ENCODE measurements around the gene TUBB4A.
"Not testable (repeated sequence)": the region's sequence is repeated elsewhere in the genome, so short reads cannot be mapped to it uniquely, and the experiment has no call there.

TUBB4A gene

DNA sequence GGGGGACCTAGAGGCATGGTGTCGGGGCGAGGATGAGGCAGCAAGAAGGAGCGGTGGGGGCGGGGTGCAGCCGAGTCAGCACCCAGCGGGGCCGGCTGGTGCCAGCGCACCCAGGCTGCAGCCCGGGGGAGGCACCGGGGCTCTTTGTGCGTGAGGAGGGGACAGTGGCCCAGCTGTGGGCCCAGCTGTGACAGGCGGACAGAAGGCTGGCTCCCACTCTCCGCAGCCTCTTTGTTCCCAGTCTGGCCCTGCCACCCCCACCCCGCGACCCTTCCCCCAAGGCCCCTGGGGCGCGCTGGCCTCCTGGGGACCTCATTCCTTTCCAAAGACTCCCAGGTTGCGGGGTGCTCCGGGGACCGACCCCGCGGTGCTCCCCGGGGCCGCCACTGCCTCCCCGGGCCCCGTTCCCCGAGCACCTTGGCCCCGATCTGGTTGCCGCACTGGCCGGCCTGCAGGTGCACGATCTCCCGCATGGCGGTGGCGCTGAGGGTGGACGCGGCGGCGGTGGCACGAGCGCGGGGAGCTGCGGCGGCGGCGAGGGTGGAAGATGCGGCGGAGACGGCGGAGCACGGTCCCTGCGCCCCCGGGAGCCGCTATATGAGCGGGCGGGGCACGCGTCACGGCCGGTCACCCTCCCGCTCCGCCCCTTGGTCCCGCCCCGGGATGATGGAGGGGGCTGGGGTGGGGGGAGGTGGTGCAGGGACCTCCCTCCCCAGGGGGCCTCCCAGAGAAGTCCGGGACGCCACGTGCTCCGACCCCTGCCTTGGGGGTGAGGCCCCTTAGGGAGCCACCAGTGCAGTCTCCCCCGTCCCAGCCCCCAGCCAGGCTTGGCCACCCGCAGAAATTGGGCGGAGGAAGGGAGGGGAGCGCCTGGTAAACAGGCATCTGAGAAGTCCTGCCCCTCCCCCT is at the start of gene TUBB4A:
TSS of gene TUBB4A (minus strand) at position 570 of the 909 bp plus-strand sequence. CDS start at position 473, 97 bp downstream.
- DNase-seq, result no peak

DNA sequence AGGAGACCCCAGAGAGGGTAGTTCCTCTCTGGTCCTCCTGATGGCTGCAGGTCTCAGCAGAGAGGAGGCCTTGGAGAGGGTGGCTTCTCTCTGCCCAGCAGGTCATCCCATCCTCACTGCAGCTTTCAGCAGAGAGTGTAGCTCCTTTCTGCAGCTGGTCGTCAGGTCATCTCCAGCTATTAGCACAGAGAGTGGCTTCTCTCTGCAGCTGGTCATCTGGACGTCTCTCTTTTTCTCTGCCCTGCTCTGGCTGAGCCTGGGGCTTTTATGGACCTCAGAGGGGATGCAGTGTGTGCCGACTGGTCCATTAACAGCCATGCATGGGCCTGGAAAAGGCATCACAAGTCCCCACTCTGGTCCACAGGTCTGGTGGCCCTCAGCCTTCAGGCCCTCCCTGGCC is 49.0 kb upstream of the TUBB4A start:
- no peak for DNase-seq

DNA sequence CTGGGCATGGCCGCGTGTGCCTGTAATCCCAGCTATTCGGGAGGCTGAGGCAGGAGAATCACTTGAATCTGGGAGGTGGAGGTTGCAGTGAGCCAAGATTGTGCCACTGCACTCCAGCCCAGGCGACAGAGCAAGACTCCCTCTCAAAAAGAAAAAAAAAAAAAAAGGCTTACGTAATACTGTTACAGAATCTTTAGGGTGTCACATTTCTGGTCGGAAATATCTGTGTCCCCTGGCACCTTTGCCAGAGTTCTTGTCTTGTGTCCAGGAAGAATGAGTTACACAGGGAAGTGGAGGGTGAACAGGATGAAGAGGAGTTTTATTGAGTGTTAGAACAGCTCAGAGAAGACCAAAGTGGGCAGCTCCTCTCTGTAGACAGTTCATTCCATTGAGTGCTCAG is 48.6 kb upstream of the TUBB4A start:
- not testable (repeated sequence) for DNase-seq

DNA sequence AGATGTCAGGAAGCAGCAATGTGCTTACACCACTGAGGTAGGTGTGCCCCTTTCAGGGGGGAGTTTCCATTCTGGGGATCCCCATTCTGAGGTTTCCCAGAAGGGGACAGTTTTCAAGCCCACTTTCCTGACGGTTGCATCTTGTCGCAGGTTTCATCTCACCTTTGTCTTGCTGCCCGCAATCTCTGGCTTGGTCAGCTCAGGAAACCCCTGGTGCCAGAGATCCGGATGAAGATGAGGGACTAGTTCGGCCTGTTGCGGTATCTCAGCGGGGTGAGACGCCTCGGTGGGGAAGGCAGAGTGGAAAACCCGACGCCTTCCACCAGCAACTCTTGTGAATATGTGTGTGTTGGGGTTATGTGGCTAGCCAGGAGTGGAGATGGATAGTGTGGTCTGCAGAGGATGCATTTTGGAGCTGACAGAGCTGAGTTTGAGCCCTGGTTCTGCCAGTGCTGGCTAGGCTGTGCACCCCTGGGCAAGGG is 41.8 kb upstream of the TUBB4A start:
- DNase-seq, result no peak

DNA sequence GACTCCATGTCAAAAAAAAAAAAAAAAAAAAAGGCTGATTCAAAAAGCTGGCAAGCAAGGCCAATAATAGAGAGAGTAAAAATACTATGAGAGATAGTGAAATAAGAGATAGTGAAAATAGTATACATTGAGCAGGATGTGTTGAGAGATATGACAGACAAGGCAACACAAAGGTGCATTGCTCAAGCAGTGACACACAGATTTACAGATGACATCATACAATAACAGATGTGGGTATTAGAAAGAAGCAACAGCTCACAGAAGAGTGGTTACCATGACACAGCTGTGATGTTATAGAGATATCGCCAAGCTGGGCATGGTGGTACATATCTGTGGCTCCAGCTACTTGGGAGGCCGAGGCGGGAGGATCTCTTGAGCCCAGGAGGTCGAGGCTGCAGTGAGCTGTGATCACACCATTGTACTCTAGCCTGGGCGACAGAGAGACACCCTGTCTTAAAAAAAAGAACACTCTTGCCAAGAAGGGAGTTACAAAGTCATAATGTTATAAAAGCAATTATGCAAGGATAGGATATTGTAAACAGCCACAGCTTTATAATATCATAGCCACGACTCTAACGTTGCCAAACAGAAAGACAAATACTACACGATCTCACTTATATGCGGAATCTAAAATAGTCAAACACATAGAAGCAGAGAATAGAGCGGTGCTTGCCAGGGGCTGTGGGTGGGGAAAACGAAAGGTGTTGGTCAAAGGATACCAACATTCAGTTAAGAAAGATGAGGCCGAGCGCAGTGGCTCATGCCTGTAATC is 39.0 kb upstream of the TUBB4A start:
- no peak for DNase-seq

DNA sequence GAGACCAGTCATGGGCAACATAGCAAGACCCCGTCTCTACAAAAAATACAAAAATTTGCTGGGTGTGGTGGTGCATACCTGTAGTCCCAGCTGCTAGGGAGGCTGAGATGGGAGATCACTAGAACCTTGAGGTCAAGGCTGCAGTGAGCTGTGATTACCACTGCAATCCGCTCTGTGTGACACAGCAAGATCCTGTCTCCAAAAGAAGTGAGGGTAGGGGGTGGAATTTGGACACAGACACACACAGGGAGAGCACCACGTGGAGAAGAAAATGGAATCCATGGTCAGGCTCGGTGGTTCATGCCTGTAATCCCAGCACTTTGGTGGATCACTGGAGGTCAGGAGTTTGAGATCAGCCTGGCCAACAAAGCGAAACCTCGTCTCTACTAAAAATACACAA is 37.4 kb upstream of the TUBB4A start:
- no peak for DNase-seq

DNA sequence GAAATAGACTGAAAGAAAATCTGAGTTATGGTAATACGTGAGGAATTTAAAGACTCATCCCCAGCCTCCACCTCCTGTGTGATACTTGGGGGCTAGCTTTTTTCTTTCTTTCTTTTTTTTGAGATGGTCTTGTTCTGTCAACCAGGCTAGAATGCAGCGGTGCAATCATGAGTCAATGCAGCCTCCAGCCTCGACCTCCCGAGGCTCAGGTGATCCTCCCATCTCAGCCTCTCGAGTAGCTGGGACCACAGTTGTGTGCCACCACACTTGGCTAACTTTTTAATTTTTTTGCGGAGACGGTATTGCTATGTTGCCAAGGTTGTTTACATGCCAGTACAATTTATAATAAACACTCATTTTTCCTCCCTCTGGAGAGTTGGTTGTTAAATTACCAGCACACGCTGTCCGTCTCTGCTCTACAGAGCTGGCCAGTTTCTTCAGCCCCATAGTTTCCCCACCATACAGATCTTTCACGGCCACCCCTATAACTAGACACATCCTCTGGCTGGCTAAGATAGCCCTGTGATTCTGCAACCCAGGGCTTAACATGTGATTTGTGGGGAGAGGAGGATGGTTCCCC is 33.5 kb upstream of the TUBB4A start:
- no peak for DNase-seq

DNA sequence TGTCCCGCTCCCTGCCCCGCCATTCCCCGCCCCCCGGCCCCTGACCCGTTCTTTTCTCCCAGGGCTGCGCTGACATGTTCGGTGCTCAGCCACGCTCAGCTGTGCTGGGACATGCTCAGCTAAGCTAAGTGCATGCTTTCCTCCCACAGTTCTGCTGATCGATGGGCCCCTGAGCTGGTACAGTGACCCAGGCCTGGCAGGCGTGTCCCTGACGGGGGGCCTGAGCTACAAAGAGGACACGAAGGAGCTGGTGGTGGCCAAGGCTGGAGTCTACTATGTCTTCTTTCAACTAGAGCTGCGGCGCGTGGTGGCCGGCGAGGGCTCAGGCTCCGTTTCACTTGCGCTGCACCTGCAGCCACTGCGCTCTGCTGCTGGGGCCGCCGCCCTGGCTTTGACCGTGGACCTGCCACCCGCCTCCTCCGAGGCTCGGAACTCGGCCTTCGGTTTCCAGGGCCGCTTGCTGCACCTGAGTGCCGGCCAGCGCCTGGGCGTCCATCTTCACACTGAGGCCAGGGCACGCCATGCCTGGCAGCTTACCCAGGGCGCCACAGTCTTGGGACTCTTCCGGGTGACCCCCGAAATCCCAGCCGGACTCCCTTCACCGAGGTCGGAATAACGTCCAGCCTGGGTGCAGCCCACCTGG is 32.5 kb upstream of the TUBB4A start:
- no peak for DNase-seq

DNA sequence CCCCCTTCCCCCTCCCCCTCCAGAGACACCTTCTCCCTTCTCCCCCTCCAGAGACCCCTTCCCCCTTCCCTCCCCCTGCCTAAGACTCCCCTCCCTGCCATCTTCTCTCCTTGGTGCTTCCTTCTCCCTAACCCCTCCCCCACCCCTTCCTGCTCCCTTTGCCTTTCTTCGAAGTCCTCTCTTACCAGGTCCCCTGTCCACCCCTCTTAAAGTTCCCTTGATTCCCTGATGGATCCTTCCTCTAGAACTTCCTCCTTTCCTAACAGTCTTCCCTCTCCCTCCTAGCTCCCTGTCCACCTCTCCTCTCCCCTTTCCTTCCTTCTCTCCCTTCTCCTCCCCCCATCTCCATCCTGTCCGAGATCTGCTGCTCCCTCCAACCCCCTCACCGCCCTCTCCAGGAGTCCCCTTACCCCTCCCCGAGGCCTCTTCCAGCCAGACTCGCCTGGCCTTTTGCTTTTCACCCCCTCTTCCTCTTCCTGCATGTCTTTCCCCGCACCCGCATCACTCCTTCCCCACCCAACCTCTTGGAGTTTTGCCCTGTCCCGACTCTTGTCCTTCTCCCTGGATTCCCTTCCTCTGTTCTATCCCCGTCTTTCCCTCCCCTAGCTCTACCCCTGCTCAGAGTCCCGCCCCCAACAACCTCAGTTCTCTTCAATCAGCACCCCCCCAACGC is 31.8 kb upstream of the TUBB4A start:
- DNase-seq, result no peak

DNA sequence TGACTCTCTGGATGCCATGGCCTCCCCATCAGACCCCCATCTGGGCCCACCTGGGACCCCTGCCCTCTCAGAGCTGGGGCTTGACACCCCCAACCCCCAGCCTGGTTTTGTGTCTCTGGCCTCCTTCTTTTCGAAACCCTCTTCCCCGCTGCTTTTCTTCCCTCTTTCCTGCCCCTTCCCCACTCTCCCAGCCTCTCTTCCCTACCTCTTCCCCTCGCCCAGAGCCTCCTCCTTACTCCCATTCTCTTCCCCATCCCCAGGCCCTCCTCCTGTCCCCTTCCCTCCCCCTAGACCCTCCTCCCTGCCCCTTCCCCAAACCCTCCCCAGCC is 30.9 kb upstream of the TUBB4A start:
- no peak for DNase-seq

DNA sequence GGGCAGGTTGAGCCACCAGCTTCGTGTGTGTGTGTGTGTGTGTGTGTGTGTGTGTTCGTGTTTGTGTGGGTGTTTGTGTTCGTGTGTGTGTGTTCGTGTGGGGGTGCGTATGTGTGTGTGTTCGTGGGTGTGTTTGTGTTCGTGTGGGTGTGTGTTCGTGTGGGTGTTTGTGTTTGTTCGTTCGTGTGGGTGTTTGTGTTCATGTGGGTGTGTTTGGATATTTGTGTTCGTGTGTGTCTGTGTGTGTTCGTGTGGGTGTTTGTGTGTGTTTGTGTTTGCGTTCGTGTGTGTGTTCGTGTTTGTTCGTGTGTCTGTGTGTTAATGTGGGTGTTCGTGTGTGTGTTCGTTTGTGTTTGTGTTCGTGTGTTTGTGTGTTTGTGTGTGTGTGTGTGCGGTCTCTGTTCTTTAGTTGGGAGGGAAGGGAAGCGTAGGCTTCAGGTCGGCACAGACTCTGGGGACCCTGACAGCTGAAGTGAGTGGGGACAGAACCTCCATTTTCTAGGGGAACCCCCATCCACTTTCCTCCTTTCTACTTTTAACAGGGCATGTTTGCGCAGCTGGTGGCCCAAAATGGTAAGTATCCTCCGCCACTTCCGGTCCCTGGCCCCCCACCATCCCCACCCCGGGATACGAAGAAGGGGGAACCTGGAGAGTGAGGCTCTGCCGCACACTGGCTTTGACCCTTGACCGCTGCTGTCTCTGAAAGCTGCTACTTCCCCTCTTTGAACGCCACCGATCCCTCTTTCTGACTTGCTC is 30.3 kb upstream of the TUBB4A start:
- DNase-seq, result no peak

DNA sequence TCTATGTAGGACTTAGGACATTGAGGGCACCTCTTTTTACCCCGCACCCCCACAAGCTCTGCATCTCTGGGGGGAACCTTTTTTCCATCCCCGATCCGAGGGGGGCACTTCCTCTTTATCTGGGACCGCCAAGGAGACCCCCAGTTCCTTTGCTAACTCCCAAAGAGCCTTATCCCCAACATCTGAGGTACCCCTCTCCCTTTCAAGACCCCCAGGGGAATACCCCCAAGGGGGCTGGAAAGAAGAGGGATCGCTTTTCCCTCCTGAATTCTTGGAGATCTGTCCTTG is 29.8 kb upstream of the TUBB4A start:
- no peak for DNase-seq

DNA sequence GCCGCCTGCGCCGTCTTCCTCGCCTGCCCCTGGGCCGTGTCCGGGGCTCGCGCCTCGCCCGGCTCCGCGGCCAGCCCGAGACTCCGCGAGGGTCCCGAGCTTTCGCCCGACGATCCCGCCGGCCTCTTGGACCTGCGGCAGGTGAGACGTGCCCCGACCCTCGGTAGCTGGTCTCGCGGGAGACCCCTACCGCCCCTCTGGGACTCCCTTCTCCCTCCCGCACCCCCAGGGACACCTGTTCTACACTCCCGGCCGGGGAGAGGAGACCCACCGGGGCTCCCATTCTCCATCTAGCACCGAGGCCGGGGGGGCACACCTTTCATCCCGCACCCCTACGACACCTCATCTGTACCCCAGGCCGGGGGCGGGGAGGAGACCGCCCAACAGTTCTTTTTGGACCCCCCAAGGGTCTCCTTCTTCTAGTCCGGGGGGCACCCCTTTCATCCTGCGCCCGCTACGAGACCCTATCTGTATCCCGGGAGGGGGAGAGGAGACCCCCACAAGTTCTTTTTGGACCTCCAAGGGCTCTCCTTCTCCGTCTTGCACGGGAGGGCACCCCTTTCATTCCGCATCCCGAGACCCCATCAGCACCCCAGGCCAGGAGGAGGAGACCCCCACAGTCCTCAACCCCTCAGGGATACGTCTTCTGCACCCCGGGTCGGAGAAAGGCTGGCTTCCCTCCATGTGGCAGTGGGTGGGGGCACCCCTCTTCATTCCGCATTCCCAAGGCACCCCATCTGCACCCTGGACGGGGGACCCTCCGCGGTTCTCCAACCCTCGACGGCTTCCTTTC is 29.2 kb upstream of the TUBB4A start:
- DNase-seq, result no peak

DNA sequence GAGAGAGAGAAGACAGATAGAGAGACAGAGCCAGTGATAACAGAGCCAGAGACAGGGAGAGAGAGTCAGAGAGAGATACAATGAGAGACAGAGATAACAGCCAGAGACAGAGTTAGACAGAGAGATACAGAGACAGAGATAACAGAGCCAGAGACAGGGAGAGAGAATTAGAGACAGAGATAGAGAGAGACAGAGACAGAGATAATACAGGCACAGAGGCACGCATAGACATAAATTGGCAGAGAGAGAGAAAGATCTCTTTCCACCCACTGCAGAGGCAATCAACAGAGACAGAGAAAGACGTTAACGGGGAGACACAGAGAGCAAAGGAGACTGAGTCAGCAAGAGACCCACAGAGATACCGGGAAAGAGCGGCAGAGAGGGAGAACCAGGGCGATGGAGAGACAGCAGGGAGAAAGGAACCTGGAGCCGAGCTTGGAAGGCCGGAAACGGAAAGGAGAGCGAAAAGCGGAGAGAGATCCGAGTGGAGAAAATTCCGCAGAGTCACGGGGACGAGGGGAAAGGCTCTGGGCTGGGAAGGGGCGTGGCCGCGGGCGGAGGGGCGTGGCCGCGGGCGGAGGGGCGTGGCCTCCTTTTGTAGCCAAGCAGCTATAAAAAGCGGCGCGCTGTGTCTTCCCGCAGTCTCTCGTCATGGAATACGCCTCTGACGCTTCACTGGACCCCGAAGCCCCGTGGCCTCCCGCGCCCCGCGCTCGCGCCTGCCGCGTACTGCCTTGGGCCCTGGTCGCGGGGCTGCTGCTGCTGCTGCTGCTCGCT is 28.5 kb upstream of the TUBB4A start, which contains the start of gene TNFSF9:
TSS of gene TNFSF9 (plus strand) at position 641 of the 777 bp plus-strand sequence. CDS start at position 652, 11 bp downstream.
- peak; percentile 60 for DNase-seq

DNA sequence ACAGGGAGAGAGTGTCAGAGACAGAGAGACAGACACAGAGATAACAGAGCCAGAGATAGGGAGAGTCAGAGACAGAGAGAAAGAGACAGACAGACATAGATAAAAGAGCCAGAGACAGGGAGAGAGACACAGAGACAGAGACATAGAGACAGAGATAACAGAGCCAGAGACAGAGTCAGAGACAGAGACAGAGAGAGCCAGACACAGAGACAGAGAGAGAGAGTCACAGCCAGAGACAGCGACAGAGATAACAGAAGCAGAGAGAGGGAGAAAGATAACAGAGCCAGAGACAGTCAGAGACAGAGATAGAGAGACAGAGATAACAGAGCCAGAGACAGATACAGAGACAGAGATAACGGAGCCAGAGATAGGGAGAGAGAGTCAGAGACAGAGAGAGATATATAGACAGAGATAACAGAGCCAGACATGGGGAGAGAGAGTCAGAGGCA is 27.9 kb upstream of the TUBB4A start:
- no peak for DNase-seq

DNA sequence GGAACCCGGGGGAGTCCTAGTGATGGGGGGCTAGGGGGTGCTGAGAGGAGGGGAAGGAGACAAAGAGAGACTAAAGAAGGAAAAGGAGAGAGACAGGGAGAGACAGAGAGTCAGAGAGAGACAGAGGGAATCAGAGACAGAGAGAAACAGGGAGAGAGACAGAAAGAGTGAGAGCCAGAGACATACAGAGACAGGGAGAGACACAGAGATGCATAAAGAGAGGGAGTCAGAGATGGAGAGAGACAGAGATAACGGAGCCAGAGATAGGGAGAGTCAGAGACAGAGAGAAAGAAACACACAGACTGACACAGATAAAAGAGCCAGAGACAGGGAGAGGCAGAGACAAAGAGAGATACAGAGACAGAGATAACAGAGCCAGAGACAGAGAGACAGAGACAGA is 27.2 kb upstream of the TUBB4A start:
- DNase-seq, result no peak

DNA sequence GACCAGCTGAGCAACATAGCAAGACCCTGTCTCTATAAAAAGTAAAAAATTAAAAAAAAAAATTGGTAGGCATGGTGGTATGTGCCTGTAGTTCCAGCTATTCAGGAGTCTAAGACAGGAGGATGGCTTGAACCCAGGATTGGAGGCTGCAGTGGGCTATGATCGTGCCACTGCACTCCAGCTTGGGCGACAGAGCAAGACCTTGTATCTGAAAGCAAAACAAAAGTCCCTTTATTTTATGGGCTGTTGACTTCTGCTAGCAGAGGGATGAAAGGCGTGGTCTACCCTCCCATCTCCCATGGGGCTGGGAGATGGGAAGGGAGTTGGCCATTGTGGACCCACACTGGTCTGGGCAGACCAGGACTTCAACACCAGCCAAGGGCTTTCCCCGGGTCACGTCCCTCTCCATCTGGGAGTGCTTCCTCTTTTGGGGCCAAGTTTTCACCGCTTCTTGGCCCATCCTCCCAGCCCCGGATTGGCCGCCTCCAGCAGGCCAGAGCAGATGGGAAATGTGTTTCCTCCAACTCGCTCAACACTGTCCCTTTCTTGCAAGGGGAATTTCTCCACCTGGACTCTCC is 26.5 kb upstream of the TUBB4A start:
- DNase-seq, result no peak

DNA sequence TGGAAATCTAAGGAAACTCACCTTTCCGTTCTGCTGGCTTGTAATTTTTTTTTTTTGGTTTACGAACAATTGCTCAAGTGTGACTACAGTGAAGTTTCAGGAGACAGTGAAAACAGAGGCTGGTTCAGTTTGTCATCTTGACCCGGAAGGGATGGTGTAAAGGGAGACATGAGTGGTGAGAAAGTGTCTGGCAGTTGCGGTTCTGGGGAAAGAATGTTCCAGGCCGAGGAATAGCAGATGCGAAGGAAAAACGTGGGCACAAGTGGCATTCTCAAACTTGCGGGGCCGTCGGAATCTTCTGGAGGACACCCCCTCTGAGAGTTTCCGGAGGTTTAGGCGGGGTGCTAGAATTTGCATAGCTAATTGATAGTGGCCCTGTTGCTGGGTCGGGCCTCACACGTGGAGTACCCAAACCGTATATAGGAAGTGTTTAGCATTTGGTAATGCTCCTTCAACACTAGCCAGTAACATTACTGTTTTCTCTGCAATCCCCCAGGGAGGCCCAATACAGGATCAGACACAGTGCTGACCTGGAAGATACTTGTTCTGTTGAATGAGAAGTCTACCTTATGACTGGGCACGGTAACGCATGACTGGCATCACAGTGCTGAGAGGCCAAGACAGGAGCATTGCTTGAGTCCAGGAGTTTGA is 25.9 kb upstream of the TUBB4A start:
- no peak for DNase-seq

DNA sequence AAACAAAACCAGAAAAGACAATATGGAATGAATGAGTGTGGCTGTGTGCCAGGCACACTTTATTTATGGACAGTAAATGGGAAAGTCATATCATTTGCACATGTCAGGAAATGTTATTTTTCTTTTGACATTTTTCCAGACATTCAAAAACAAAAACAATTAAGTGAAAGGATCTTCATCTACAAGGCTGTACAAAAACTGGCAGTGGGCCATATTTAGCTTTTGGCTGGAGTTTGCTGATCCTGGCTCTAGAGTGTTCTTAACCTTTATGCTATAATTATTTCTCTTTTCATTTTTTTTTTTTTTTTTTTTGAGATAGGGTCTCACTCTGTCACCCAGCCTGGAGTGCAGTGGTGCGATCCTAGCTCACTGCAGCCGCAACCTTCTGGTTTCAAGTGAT is 22.2 kb upstream of the TUBB4A start:
- DNase-seq, result no peak

Measured in NCI-H1048 (cell line).